COR-L47 (cell line): ENCODE results near the gene FGF12.

Experiments
- DNase-seq: peaks from one replicate; lab custom pipeline; 2025; lab: John Stamatoyannopoulos, UW

FGF12 gene

DNA sequence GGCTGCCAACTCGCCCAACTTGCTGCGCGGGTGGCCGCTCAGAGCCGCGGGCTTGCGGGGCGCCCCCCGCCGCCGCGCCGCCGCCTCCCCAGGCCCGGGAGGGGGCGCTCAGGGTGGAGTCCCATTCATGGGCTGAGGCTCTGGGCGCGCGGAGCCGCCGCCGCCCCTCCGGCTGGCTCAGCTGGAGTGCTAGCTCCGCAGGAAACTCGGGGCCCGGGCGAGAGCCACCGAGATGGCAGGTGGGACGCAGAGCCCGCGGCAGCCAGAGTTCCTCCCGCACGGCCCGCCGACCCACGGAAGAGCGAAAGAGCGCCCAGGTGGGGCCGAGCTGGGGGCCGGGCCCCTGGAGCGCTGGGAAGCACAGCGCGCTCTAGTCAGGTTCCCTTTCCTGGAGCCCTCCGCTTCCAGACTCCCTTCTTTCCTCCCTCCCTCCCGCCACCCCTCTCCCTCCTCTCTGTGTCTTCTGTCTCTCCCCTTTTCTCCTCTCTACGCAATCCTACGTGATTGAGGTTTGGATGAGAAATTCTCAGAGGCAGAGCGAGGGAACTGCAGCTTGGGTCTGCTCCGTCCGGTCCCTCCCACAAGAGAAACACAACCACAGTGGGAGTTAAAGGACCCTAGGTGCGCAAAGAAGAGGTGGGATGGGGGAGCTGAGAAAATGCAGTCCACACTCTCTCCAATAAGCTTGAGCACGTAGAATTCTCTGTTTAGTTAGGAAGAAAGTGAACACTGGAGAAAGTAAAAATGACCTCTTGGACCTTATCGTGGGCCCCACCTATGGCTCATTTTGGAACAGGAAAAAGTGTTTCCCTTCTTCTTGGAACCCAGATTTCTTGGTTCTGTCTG is 317.3 kb downstream of the FGF12 start:
- peak; percentile 73 for DNase-seq

DNA sequence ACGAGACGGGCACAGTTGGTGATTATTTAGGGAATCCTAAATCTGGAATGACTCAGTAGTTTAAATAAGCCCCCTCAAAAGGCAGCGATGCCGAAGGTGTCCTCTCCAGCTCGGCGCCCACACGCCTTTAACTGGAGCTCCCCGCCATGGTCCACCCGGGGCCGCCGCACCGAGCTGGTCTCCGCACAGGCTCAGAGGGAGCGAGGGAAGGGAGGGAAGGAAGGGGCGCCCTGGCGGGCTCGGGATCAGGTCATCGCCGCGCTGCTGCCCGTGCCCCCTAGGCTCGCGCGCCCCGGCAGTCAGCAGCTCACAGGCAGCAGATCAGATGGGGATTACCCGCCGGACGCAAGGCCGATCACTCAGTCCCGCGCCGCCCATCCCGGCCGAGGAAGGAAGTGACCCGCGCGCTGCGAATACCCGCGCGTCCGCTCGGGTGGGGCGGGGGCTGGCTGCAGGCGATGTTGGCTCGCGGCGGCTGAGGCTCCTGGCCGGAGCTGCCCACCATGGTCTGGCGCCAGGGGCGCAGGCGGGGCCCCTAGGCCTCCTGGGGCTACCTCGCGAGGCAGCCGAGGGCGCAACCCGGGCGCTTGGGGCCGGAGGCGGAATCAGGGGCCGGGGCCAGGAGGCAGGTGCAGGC is 318.0 kb downstream of the FGF12 start:
- peak; percentile 73 for DNase-seq

DNA sequence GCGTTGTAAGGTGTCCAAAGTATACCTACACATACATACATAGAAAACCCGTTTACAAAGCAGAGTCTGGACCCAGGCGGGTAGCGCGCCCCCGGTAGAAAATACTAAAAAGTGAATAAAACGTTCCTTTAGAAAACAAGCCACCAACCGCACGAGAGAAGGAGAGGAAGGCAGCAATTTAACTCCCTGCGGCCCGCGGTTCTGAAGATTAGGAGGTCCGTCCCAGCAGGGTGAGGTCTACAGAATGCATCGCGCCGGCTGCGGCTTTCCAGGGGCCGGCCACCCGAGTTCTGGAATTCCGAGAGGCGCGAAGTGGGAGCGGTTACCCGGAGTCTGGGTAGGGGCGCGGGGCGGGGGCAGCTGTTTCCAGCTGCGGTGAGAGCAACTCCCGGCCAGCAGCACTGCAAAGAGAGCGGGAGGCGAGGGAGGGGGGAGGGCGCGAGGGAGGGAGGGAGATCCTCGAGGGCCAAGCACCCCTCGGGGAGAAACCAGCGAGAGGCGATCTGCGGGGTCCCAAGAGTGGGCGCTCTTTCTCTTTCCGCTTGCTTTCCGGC is 318.6 kb downstream of the FGF12 start:
- peak; percentile 38 for DNase-seq

DNA sequence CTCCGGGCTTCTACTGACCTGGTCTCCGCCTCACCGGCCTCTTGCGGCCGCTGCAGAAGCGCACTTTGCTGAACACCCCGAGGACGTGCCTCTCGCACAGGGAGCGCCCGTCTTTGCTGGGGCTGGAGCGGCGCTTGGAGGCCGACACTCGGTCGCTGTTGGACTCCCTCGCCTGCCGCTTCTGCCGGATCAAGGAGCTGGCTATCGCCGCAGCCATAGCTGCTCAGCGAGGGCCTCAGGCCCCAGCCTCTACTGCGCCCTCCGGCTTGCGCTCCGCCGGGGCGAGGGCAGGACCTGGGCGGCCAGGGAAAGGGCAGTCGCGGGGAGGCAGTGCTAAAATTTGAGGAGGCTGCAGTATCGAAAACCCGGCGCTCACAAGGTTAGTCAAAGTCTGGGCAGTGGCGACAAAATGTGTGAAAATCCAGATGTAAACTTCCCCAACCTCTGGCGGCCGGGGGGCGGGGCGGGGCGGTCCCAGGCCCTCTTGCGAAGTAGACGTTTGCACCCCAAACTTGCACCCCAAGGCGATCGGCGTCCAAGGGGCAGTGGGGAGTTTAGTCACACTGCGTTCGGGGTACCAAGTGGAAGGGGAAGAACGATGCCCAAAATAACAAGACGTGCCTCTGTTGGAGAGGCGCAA is 319.2 kb downstream of the FGF12 start:
- DNase-seq, result no peak

DNA sequence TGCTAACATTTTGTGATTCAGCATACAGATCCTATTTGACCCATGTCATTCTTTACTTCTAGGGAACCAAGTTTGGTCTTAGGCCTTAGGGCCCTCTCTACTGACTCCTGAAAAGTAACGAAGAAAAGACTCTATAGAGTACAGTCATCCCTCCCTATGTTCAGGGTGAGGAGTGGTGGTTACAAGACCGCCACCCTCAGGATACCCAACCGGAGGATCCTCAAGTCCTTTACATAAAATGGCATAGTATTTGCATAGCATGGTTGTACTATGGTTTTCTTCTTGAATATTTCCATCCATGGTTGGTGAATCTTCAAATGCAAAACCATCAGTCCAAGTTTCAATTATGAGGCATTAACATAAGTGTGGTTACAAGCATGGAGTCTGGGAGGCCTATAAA is 327.6 kb downstream of the FGF12 start:
- DNase-seq, result no peak

DNA sequence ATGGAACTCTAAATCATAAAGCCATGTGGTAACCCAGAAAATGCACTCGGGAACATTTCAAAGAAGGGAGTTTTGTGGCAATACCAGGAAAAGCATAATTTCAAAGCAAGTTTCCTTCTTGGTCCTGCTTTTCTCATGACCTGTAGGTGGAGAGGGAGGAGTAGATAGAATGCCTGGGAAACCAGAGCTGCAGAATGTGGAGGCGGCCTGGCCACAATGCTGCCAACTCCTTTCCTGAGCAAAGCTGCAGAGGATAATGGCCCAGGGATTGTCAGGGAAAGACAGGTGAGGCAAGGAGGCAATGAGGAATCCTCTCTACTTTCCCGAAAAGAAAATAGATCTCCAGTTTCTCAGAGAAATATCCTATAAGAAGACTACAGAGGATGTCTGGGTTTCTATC is 330.3 kb downstream of the FGF12 start:
- no peak for DNase-seq

DNA sequence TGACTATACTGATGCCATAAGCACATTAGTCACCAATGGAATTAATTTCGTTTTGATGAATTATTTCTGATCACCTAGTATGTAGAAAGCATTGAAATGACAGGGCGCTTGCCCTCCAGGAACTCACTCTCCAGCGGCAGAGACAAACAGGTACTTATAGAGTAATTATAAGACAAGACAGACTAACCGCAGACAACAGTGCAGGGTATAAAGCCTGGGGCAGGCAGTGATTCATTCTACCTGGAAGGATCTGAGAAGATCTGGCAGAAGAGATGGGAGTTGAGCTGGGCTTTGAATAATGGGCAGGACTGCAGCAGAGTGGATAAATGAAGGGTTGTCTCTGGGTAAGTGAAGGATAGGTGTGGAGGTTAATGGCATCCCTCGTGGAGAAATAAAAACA is 331.8 kb downstream of the FGF12 start:
- DNase-seq, result no peak

DNA sequence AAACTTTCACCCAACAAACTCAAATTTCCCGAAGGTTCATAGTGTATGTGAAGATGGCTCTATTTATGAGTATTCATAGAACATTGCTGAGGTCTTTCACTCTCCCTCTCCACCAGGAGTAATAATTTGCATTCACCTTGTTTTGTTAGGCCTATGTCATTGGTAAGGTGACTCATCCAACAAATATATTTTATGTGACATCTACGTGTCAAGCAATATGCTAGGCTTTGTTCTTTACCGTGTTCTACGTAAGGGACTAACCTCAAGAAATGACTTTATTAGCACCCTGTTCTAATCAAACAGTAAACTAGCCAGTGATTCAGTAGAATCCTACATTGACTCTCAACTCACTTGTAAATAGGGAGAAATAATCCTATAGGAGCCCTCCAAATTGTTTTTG is 334.4 kb downstream of the FGF12 start:
- DNase-seq, result no peak

DNA sequence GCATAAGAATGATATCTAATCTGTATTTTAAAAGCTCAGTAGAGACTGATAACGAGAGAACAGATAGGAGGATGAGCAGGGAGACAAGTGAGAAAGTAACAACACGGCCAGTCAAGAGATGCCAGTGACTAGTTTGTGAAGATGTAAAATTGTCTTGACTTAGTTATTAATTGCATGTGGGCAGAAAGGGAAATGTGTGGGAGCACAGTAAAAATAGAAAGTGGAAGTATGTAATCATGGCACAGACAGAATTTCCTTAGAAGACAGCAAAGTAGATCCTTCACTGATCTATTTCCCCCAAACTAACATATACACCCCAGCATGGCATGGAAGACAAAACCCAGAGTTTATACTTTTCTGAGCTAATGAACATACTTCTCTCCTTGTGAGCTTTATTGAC is 344.5 kb downstream of the FGF12 start:
- DNase-seq, result no peak

DNA sequence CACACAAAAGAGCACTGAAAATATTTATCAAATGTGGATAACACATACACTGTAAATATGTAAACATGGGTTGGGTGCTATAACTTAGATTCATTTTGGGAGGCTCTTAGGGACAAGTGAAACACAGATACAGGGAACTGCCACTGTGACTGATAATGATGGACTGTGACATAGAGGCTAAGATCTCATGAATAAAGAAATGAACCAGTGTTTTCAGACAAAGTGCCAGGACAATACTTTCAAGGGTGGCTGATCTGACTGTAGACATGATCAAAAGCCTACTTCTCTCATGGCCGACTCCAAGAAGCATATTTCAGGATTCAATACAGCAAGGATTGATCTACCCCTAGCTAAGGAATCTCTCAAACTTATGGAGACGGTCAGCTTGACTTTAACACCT is 353.8 kb downstream of the FGF12 start:
- DNase-seq, result no peak

DNA sequence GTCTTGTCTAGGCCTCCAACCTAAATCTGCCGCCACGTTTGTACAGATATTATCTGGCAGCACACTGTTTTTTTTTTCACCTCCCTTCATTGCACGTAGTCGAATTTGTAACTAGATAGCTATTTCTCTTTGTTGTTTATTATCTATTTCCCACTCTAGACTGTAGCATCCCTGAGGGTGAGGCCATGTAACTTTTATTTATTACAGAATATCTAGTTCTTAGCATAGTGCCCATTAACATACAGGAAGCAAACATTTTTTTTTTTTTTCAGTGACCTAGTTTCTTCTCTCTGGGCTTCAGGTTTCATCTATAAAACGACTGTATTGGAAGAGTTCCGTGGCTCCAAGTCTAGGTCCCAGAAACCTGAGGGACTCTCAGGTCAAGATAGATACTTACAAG is 354.3 kb downstream of the FGF12 start:
- no peak for DNase-seq

DNA sequence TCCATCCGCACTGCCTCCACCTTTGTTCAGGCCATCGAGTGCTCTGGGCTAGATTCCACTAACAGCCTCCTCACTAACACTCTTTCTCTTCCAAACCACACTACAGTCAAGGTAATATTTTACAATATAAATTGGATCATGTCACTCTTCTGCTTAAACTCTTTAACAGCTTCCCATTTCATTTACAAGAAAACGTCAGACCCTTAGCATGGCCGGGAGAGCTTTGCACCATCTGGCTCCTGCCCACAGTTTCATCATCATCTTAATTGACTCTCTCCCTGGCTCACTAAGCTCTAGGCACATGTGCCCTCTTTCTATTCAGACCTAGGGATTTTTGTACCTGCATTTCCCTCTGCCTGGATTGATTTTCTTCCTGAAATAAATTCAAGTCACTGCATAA is 354.7 kb downstream of the FGF12 start:
- no peak for DNase-seq

DNA sequence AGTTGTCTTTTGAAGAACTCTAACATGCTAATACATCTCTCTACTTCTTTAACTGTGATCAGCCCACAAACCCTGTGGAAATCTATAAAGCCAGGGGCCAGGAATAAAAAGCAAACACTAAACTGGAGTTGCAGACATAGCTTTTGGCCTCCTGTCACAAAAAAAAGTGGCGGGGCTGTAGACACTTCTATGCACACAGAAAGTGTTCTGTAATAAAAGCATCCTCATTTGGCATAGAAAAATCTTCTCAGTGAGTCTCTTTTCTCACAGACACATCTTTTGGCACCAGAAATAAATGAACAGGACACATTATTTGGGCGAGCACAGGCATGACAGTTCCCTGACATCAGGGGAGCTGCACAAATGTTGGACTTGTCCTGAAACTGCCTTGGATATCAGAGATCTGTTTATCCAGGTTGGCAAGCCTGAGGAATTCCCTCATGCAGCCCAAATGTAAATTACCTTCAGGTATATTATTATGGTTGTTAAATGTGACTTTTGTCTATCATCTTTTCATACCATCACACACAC is 355.4 kb downstream of the FGF12 start:
- DNase-seq, result no peak

DNA sequence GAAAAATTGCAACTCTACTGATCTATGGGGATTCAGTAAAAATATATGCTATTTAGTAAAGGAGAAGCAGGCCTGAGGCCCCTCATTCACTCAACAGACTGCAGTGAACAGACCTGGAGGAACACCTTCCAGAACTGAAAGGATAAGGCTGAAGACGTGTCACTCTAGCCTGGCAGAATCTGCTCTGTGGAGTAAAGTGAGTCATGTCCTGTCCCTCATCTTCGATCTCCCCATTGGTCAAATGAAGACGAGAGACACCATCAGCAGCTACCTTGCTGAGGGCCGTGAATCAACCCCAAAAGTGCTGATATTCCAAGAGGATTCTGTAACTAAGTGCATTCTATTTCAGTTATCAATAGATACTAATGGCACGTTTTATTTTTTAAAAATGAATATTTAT is 359.7 kb downstream of the FGF12 start:
- no peak for DNase-seq

DNA sequence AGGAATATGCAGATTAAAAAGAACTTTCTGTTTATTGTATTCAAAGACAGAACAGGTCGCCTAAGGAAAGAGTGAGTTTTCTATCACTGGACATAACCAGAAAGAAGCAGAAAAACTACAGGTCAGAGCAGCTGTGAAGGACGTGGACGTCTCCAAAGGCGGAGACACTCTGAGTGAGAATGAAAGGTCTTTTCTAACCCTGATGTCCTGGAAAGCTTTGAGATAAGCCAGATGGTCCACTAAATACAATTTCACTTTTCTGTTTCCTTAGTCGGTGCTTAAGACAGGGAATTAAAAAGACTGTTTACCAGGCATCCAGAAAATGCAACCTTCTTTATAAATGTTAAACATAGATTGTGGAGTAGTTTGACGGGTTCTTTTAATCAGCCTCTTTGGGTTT is 360.4 kb downstream of the FGF12 start:
- DNase-seq, result no peak

DNA sequence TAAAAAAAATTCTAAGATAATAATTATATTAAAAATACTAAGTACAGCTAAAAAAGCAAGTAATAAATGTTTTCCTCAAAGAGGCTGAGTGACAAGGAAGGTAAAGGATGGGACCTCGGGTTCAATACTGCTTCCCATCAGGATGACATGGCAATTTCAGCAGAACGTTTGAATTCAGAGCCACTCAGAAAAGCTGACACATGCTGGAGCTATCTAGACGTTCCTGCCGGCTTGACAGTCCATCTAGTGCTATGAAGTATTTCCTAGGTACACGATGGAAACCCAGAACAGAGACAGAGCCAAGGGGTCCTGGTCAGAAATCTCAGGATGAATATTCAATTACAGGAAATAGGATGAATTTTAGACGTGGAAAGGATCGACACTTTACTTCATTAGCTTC is 361.8 kb downstream of the FGF12 start:
- no peak for DNase-seq

DNA sequence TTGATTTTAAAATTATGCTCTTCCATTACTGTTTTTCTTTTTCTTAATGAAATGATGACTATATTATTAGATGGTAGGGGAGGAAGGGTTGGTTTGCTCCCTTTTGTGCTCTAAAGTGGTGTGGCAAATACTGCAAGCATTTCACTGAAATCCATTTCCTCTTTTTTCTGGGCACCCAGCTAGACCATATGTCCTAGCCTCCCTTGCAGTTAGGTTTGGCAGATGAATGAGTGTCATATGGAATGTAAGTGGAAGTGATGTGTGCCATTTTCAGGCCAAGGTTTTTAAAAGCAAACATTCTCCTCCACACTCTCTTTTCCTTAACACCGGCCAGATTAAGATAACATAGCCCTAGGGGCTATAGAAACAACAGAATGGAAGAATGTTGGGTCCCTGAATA is 363.0 kb downstream of the FGF12 start:
- no peak for DNase-seq

DNA sequence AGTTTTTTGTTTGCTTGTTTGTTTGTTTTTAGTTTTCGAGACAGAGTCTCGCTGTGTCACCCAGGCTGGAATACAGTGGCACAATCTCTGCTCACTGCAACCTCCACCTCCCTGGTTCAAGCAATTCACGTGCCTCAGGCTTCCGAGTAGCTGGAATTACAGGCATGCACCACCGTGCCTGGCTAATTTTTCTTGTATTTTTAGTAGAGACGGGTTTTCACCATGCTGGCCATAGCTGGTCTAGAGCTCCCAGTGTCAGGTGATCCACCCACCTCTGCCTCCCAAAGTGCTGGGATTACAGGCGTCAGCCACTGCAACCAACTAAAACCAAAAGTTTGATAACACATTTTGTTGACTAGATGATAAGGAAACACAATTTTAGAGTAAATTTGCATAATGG is 372.7 kb downstream of the FGF12 start:
- no peak for DNase-seq

DNA sequence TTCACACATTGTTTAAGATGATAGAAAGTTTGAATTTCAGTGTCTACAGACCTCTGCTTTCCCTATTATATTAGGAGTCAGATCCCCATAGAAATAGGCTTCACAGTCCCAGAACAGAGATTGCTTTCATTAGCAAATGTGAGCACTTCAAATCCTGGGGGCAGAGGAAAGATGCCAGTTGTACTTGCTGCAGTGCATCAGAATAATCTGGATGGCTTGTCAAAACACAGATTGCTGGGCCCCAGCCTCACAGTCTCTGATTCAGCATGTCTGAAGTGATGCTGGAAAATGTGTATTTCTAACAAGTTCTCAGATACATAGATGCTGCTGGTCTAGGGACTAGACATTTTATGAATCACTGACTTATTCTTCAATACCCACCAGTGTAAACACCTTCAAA is 375.2 kb downstream of the FGF12 start:
- DNase-seq, result no peak

DNA sequence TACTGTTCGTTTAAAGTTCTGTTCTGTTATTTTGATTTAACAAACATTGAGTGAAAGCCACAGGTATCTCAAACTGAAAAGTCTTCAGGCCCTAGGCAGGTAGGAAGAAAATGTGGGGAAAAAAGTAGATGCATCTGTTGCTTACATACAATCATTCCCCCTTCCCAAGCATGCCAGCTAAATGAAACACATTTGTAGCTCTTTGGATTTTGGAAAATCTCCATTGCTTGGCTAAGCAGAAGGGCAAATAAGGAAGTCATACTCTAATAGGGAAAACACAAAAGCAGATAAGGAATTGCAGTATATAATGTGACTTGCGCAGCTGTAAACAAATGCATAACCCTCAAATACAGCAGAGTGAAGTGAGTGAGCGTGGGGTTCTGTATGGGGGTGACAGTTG is 375.9 kb downstream of the FGF12 start:
- DNase-seq, result no peak

DNA sequence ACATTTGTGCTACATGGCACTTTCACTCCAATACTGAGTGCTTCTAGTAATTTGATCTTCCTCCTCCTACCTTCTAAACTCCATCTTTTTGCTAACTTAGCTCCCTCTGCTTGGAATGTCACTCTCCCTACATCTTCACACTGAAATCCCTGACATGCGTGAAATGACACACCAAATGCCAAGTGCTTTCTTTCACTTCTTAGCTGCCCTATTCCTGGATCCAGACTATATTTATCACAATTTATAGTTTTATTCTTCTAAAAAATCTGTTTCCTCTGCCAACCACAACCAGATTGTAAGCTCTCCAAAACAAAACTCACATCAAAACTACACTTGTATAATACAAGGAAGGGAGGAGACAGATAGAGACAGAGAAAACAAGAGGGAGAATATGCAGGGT is 387.3 kb downstream of the FGF12 start:
- no peak for DNase-seq

DNA sequence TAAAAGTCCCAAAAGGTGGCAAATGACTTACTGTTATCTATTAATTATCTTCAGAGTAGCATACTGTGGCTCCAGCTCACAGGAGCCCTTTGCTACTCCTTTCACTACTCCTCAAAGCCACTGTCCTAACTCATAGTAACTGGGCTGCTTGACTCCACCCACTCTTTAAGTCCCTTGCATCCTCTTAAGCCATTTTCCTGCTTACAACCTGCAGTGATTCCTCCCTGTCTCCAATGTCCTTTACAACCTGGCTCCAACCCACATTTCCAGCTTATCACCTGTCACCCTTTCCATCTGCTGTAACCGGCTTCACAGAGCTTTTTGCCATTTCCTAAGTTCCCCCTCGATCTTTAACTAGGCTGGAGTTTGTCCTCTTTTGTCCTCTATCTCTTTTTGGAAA is 388.1 kb downstream of the FGF12 start:
- DNase-seq, result no peak

DNA sequence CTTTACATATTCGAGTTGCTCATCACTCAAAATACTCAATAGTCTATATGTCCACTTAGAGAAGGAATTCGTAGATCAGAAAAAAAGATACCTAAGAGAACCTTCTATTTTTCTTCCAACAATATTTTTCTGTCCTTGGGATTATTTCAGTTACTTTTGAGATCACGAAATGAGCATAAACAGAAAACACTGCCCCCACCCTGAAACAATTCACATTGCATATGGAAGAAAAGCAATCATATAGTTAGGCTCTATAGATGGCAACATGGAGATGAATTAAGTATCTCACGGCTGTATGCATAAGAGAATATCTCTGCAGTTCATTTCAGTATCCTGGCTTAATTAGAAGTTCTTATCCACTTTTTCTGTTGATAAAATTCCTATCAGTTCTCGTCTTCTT is 391.1 kb downstream of the FGF12 start:
- DNase-seq, result no peak
